Chondrocyte (in vitro differentiated cells): ENCODE measurements around the gene HECTD1. TPM values are rescaled to one million over a fixed set of nuclear protein-coding genes. Genes with fewer than 3 reads are reported as not detected.

Source experiments
- DNase-seq: peaks from one replicate; pipeline ENCODE4 v3.0.0; 2021; ENCODE audit warnings: mixed read lengths, low spot score
- H3K27ac Mint-ChIP-seq: one replicate; pipeline ENCODE4 v1.8.0; 2021; ENCODE audit warnings: mild to moderate bottlenecking, moderate library complexity, mixed read lengths; ENCODE audit not compliant: unreplicated experiment
- H3K27me3 Mint-ChIP-seq: 2 replicates; pipeline ENCODE4 v1.8.0; 2021; ENCODE audit warnings: low read depth, mixed read lengths
- H3K36me3 Mint-ChIP-seq: 2 replicates; pipeline ENCODE4 v1.8.0; 2021; ENCODE audit warnings: low read depth, mixed read lengths
- H3K4me1 Mint-ChIP-seq: 2 replicates; pipeline ENCODE4 v1.8.0; 2021; ENCODE audit warnings: low read depth, mild to moderate bottlenecking, mixed read lengths
- H3K4me3 Mint-ChIP-seq: one replicate; pipeline ENCODE4 v1.8.0; 2021; ENCODE audit warnings: mild to moderate bottlenecking, moderate library complexity, mixed read lengths; ENCODE audit not compliant: unreplicated experiment
- H3K9me3 Mint-ChIP-seq: 2 replicates; pipeline ENCODE4 v1.8.0; 2021; ENCODE audit warnings: low read depth, mixed read lengths
- CTCF ChIP-seq: fragments of 200-600 bp; sonication (generic); IDR thresholded peaks from 2 replicates; pipeline ENCODE4 v1.5.0; 2021; ENCODE audit warnings: antibody characterized with exemption, mild to moderate bottlenecking, moderate library complexity
- total RNA-seq: library from RNA; stranded (reverse); gene quantifications from 3 replicates; pipeline ENCODE4 v1.2.1, GENCODE V29; 2021

The HECTD1 gene
- total RNA-seq, 1 donor from 2014 or later = 142 TPM

DNA sequence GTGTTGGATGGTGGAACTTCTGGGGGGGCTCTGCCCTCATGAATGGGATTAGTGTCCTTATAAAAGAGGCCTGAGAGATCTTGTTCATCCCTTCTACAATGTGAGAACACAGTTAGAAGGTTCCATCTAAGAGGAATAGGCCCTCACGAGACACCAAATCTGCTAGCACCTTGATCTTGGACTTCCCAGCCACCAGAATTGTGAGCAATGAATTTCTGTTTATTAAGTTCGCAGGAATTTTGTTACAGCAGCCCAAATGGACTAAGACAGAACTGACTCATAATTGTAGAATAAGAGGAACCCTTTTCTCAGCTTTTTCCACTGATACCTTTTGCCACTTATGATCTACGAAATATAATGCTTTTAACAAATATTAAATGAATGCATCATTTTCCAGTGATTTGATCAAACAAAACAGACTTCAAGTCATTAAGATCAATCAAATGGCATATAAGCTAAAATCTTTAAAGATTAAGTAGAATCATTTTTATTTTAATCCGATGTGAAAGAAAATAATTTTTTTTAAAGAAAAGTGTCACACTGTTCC is 68.2 kb downstream of the HECTD1 start:
- Mint-ChIP-seq H3K9me3 (no peaks in the 10 kb centered on the region), H3K4me3 (no peak overlapping the region), H3K36me3 (peaks cover 14% of the 10 kb centered on the region), H3K27me3 (no peaks in the 10 kb centered on the region), H3K4me1 (no peaks in the 10 kb centered on the region), H3K27ac (no peak overlapping the region)
- DNase-seq = no peak
- TF ChIP-seq CTCF = no peak

GRCh38 chr14:31138301-31138700 is 69.3 kb downstream of the HECTD1 start:
- Mint-ChIP-seq H3K27me3 (no peaks in the 10 kb centered on the region), H3K27ac (no peak overlapping the region), H3K4me1 (no peaks in the 10 kb centered on the region), H3K9me3 (no peaks in the 10 kb centered on the region), H3K4me3 (no peak overlapping the region), H3K36me3 (peaks cover 15% of the 10 kb centered on the region)
- no peak for DNase-seq
- no peak for TF ChIP-seq CTCF

DNA sequence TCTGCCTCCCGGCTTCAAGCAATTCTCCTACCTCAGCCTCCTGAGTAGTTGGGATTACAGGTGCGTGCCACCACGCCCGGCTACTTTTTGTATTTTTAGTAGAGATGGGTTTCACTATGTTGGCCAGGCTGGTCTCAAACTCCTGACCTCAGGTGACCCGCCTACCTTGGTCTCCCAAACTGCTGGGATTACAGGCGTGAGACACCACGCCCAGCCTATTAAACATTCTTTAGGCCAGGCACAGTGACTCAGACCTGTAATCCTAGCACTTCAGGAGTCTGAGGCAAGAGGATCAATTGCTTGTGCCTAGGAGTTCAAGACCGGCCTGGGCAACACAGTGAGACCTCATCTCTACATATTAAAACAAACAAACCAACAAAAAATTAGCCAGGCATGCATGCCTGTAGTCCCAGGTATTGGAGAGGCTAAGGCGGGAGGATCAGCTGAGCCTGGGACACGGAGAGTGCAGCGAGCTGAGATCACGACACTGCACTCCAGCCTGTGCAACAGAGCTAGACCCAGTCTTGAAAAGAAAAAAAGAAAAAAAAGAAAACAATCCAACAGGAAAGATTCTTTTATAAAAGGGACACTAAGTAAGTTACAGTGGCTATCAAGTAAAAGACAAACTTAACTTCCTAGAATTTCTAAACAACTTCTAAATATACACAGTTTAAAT is 70.2 kb downstream of the HECTD1 start:
- Mint-ChIP-seq H3K4me1 (no peaks in the 10 kb centered on the region), H3K9me3 (no peaks in the 10 kb centered on the region), H3K4me3 (no peak overlapping the region), H3K27me3 (no peaks in the 10 kb centered on the region), H3K36me3 (peaks cover 17% of the 10 kb centered on the region), H3K27ac (no peak overlapping the region)
- DNase-seq = no peak
- no peak for TF ChIP-seq CTCF

DNA sequence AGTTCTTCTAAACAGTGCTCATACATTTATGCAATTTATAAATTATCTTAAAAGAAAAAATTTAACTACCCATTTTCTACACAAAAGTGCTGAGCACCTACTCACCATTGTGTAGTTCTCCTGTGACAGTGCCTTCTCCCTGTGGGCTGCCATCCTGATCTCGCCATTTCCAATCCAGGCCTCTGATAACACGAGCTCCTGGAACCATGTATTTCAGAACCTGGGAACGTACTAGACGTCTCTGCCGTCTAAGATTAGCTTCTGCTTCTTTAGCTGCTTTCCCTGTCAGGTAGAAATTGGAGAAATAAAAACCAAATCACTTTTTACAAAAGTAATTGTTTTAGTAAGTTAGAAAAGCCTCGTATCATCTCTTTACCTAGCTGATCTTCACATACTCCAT is 74.5 kb downstream of the HECTD1 start:
- Mint-ChIP-seq H3K27ac (no peak overlapping the region), H3K9me3 (no peaks in the 10 kb centered on the region), H3K36me3 (peaks cover 24% of the 10 kb centered on the region), H3K27me3 (no peaks in the 10 kb centered on the region), H3K4me1 (peaks cover 5% of the 10 kb centered on the region), H3K4me3 (no peak overlapping the region)
- TF ChIP-seq CTCF = no peak
- DNase-seq = no peak

DNA sequence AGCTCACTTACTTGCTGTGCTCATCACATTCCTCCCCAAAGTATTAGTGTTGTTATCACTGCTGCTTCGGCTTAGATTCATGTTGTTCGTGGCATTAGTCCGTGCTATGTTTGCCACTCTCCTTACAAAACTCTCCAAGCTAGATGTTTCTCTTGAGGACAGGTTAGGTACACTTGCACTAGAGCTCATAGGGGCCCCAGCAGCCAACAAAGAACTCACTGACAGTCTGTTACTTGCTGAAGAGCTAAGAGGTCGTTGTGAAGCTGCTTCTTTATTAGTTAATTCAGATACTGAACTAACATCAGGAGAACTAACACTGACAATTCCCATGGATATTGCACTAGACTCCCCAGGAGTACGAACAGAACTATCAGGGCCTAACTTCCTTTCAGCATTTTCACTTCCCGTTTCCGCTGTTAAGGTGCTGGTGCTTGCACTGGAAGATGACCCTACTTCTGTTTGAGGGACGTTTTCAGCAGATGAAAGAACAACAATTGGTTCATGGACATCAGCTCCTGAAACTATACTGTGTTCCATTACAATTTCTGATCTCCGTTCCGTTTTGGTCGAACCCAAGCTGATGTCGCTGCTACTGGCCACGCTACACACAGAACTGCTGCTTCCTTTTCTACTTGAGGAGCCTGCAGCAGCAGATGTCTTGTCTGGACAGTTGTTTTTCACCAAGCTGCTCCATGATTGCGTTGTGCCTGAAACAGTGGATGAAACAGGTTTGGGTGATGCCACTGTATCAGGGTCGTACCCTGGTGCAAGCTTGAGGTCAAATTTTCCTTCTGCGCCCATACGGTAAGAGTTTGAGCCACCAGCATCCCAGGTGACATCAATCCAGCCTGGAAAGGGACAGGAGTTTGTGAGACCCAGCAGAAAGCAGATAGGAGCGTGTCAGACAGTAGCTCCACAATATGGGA is 78.7 kb downstream of the HECTD1 start:
- Mint-ChIP-seq H3K27ac (no peak overlapping the region), H3K36me3 (peaks cover 25% of the 10 kb centered on the region), H3K4me3 (no peak overlapping the region), H3K9me3 (no peaks in the 10 kb centered on the region), H3K27me3 (no peaks in the 10 kb centered on the region), H3K4me1 (peaks cover 5% of the 10 kb centered on the region)
- DNase-seq = no peak
- no peak for TF ChIP-seq CTCF
